Posterior cingulate gyrus (tissue), 11 donors: ENCODE measurements around the gene CCIN.
"Not testable (repeated sequence)": the region's sequence is repeated elsewhere in the genome, so short reads cannot be mapped to it uniquely, and the experiment has no call there.

Experiments
- DNase-seq, 10 donors: peaks; one replicate each; pipeline versions ENCODE4 v3.0.0 to v3.0.0-alpha.2; 2020 to 2021; ENCODE audit warnings: mixed read lengths in 3 of 10
- intact Hi-C: fragments of 100-400 bp; cut with DNase I; formaldehyde crosslinking; loops from one replicate; pipeline ENCODE4 v1.15.1; 2023

CCIN gene

GRCh38 chr9:36156116-36156515, 13.1 kb upstream of the CCIN start:
- peak in 1 of 10 donors; percentile 15 for DNase-seq
- intact Hi-C loops: no loop called here

- intact Hi-C loops: no loop called here
- DNase-seq: no peak
Measured at GRCh38 chr9:36158122-36158521, 11.1 kb upstream of the CCIN start.

- peak in 1 of 10 donors; percentile 1 for DNase-seq
- intact Hi-C loops: no loop called here
Measured at GRCh38 chr9:36158917-36159316, 10.3 kb upstream of the CCIN start.

- DNase-seq: peak in 1 of 10 donors; percentile 3
- intact Hi-C loops: not testable (repeated sequence)
Measured at GRCh38 chr9:36159509-36159908, 9.7 kb upstream of the CCIN start.

- intact Hi-C loops: not testable (repeated sequence)
- DNase-seq: peak in 3 of 10 donors; percentile 26 to 55 (median 48)
Measured at GRCh38 chr9:36160126-36160525, 9.1 kb upstream of the CCIN start.

GRCh38 chr9:36161187-36161586, 8.0 kb upstream of the CCIN start:
- intact Hi-C loops: no loop called here
- no peak for DNase-seq

- intact Hi-C loops: no loop called here
Measured at GRCh38 chr9:36162211-36162738, 6.9 kb upstream of the CCIN start.

GRCh38 chr9:36163049-36163785, 6.0 kb upstream of the CCIN start:
- DNase-seq: peak in 7 of 10 donors; percentile 27 to 92 (median 54)
- intact Hi-C loops: no loop called here

More at GRCh38 chr9:36162211-36162738, 6.9 kb upstream of the CCIN start:
- DNase-seq: peak in 3 of 10 donors; percentile 13 to 49 (median 31)

- intact Hi-C loops: no loop called here
- DNase-seq: peak in 1 of 10 donors; percentile 4
Measured at GRCh38 chr9:36163786-36164170, 5.4 kb upstream of the CCIN start.

GRCh38 chr9:36164372-36164771, 4.8 kb upstream of the CCIN start:
- peak in 1 of 10 donors; percentile 73 for DNase-seq
- intact Hi-C loops: no loop called here

GRCh38 chr9:36164989-36165388, 4.2 kb upstream of the CCIN start:
- peak in 2 of 10 donors; percentile 65 to 72 for DNase-seq
- intact Hi-C loops: loop anchor here (5.0 kb wide), 1 partner anchor 208 kb away; the partner anchor contains the start of gene OR2S2

- intact Hi-C loops: loop anchor here (1.0 to 5.0 kb wide), 2 partner anchors 62 to 208 kb away; partner anchors contain the start of gene OR2S2
- no peak for DNase-seq
Measured at GRCh38 chr9:36165826-36166167, 3.4 kb upstream of the CCIN start.

GRCh38 chr9:36166168-36166927, 2.8 kb upstream of the CCIN start:
- intact Hi-C loops: loop anchor here (1.0 to 5.0 kb wide), 2 partner anchors 63 to 209 kb away; partner anchors contain the start of gene OR2S2
- DNase-seq: peak; percentile 69 to 98 (median 86)

- peak in 1 of 10 donors; percentile 55 for DNase-seq
- intact Hi-C loops: loop anchor here (5.0 kb wide), 1 partner anchor 212 kb away; the partner anchor contains the start of gene OR2S2
Measured at GRCh38 chr9:36169708-36170107, 520 bp downstream of the CCIN start.

- DNase-seq: peak in 1 of 10 donors; percentile 57
- intact Hi-C loops: no loop called here
Measured at GRCh38 chr9:36170531-36170930, 1.3 kb downstream of the CCIN start.

GRCh38 chr9:36173861-36174260, 4.7 kb downstream of the CCIN start:
- DNase-seq: no peak
- intact Hi-C loops: no loop called here

- intact Hi-C loops: no loop called here
- DNase-seq: no peak
Measured at GRCh38 chr9:36174271-36174670, 5.1 kb downstream of the CCIN start.

GRCh38 chr9:36174731-36175130, 5.5 kb downstream of the CCIN start:
- intact Hi-C loops: no loop called here

GRCh38 chr9:36175209-36175608, 6.0 kb downstream of the CCIN start:
- intact Hi-C loops: not testable (repeated sequence)

More at GRCh38 chr9:36174731-36175130, 5.5 kb downstream of the CCIN start:
- DNase-seq: no peak

GRCh38 chr9:36176496-36176895, 7.3 kb downstream of the CCIN start:
- intact Hi-C loops, DNase-seq: not testable (repeated sequence)

More at GRCh38 chr9:36175209-36175608, 6.0 kb downstream of the CCIN start:
- not testable (repeated sequence) for DNase-seq

- no peak for DNase-seq
- intact Hi-C loops: no loop called here
Measured at GRCh38 chr9:36177571-36177970, 8.4 kb downstream of the CCIN start.
